GM19463 (cell line): ENCODE measurements around the gene RPS6KA4.
"Not testable (repeated sequence)": the region's sequence is repeated elsewhere in the genome, so short reads cannot be mapped to it uniquely, and the experiment has no call there.

Experiments
- ATAC-seq: cut with Tn5 transposase; IDR thresholded peaks from one replicate; pipeline ENCODE4 v1.9.1; 2021; ENCODE audit warnings: mild to moderate bottlenecking, moderate library complexity; ENCODE audit not compliant: unreplicated experiment

RPS6KA4 gene

DNA sequence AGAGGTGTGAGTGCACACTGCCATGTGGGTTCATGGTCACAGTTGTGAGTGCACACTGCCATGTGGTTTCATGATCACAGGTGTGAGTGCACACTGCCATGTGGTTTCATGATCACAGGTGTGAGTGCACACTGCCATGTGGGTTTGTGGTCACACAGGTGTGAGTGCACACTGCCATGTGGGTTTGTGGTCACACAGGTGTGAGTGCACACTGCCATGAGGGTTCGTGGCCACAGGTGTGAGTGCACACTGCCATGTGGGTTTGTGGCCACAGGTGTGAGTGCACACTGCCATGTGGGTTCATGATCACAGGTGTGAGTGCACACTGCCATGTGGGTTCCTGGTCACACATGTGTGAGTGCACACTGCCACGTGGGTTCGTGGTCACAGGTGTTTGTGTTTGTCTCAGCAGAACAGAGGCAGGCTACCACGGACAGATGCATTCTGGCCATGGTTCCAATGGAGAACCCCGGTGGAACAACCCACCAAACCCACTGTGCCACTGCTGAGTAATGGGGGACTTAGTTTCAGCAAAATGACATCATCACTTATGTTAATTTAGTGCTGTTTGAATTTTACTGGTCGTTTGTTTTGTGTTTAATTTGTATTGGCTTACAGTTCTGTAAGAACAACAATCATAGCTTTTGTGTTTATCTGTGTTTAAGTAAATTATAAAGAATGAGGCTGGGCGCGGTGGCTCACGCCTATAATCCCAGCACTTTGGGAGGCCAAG is 57.2 kb downstream of the RPS6KA4 start:
- ATAC-seq, result no peak

DNA sequence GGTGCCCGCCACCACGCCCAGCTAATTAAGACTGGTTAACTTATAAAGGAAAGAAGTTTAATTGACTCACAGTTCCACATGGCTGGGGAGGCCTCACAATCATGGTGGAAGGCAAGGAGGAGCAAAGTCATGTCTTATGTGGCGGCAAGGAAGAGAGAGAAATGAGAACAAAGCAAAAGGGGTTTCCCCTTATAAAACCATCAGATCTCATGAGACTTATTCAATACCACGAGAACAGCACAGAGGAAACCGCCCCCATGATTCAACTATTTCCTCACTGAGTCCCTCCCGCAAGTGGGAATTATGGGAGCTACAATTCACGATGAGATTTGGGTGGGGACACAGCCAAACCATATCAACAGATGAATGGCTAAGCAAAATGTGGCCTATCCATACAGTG is 59.3 kb downstream of the RPS6KA4 start:
- not testable (repeated sequence) for ATAC-seq

DNA sequence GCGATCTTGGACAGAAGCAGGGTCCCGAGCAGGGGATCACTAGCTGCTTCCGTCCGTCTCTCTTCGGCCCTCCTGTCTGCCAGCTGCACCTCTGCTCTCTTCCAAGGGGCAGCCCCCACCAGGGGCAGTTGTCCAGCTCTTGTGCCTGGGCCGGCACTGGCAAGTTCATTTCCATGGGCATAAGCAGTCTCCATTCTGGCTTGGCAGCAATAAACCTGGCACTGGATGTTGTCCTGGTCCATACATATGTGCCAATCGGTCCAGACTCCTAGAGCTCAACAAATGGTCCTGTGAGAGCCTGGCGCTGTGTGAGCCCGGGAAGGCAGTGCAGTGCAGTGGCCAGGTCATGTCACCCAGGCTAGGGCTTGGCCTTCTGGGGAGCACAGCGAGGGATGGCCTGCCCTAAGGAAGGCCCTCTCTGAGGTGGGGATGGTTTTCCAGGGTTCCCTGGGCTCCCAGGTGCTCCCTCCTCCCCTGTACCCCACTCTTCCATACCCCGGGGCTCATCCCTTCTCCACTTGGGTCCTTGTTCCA is 60.4 kb downstream of the RPS6KA4 start:
- no peak for ATAC-seq

DNA sequence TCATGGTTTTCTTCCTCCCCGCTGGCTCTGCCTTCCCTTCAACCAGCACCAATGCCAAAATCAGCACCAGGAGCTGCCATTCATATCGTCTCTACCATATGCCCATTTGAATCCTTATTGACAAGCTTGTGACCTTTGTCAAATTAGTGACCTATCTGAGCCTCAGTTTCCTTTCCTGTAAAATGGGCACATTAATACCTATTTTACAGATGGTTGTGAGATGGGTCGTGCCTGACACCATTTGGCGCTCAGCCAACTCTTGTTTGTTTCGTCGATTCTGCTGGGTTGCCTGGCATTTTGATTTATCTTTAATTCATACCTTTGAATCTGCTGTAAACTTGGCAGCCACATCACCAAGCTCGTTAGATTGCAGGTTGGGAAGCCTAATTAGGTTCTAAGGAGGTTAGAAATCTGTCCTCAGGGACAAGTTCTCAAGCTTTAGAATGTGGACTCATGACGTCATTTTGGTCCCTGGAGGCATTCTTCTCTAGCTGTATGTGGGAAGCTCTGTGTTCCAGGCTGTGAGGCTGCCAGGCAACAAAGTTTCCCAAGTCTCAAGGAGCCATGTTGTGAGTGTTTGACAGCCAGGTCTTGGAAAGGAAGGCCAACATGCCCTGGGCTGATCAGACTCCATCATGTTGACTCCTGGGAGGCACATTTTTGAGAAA is 61.0 kb downstream of the RPS6KA4 start:
- no peak for ATAC-seq
